ENCODE data around the gene SRRM4. TPM values are rescaled to one million over a fixed set of nuclear protein-coding genes. Genes with fewer than 3 reads are reported as not detected.

Gene SRRM4
- total RNA-seq, 1 experiment from 2014 or later = 0.02 TPM

GRCh38 chr12:119052001-119052400 is 70.7 kb downstream of the SRRM4 start:
- Histone ChIP-seq H3K27me3 (ENCODE audit: insufficient read depth, low read length) (peaks cover 10% of the 10 kb centered on the region; the same call in 1 of the 2 replicates), H3K9me2 (ENCODE audit: insufficient read depth) (no peaks in the 10 kb centered on the region), H4K20me1 (ENCODE audit: insufficient read depth) (no peaks in the 10 kb centered on the region), H3K9ac (ENCODE audit: low read length) (no peak overlapping the region), H3K4me2 (ENCODE audit: low read length) (no peak overlapping the region), H3K9me3 (ENCODE audit: control insufficient read depth in 1 of 2, insufficient read depth in 1 of 2, low read depth in 1 of 2, low read length in 2 of 2) (no peaks in the 10 kb centered on the region), H3K36me3 (ENCODE audit: control insufficient read depth in 1 of 2, insufficient read depth in 2 of 2, low read length in 2 of 2) (no peaks in the 10 kb centered on the region), H3K4me3 (replicated peaks in 1 of 2; ENCODE audit: low read depth in 1 of 2, low read length in 2 of 2) (no peak overlapping the region), H3K27ac (ENCODE audit: low read depth, low read length) (no peak overlapping the region), H2AFZ (ENCODE audit: low read depth, low read length, poor library complexity, severe bottlenecking) (no peak overlapping the region), H3K4me1 (ENCODE audit: control insufficient read depth in 1 of 2, insufficient read depth in 2 of 2, low read length in 2 of 2) (no peaks in the 10 kb centered on the region), H3K79me2 (ENCODE audit: insufficient read depth, low read length) (no peaks in the 10 kb centered on the region)
- ChIA-PET POLR2A (no interaction called here), RAD21 (ENCODE audit: low non-redundant PET in 1 of 2, low total read pairs in 2 of 2, uncharacterized antibody in 2 of 2, unreplicated experiment in 2 of 2) (no interaction called here), CTCF (no interaction called here)
- intact Hi-C loops (cut with micrococcal nuclease) = no loop called here
- no peak for ATAC-seq
- BruUV-seq (replicated peaks) = no TSS peak
- no peak for DNase-seq (ENCODE audit: low read depth, low spot score)
- no peak for TF ChIP-seq TCF7L2 (IDR thresholded peaks at IDR 0.05; ENCODE audit: borderline replicate concordance, extremely low read depth, insufficient read depth, insufficient read length)
- TF ChIP-seq FOSL1 (IDR thresholded peaks at IDR 0.05; ENCODE audit: low read depth) = no peak
- no peak for TF ChIP-seq CTCF (IDR thresholded peaks at IDR 0.05 in 2 of 3, conservative IDR thresholded peaks at IDR 0.05 in 1 of 3; ENCODE audit: borderline replicate concordance in 1 of 3, insufficient read depth in 1 of 3, low read depth in 2 of 3, low read length in 2 of 3)
- TF ChIP-seq POLR2AphosphoS5 (IDR thresholded peaks at IDR 0.05; ENCODE audit: low read depth, low read length) = no peak
- TF ChIP-seq EZH2 (IDR thresholded peaks at IDR 0.05) = no peak
- TF ChIP-seq JUND (IDR thresholded peaks at IDR 0.05) = no peak
- no peak for TF ChIP-seq ZNF274 (IDR thresholded peaks at IDR 0.05; ENCODE audit: low read depth, low read length)
- TF ChIP-seq EZH2phosphoT487 (IDR thresholded peaks at IDR 0.05; ENCODE audit: borderline replicate concordance) = no peak
- TF ChIP-seq CEBPB (IDR thresholded peaks at IDR 0.05; ENCODE audit: low read depth) = no peak
- no peak for TF ChIP-seq POLR2A (IDR thresholded peaks at IDR 0.05; ENCODE audit: borderline replicate concordance, extremely low read depth, insufficient read depth, insufficient read length)
- no peak for TF ChIP-seq CBX3 (IDR thresholded peaks at IDR 0.05; ENCODE audit: low read depth)
- TF ChIP-seq RAD21 (IDR thresholded peaks at IDR 0.05; ENCODE audit: low read depth) = no peak
- no peak for TF ChIP-seq EGR1 (IDR thresholded peaks at IDR 0.05; ENCODE audit: low read depth)
- TF ChIP-seq SP1 (IDR thresholded peaks at IDR 0.05; ENCODE audit: low read depth) = no peak
- no peak for TF ChIP-seq ELF1 (IDR thresholded peaks at IDR 0.05; ENCODE audit: borderline replicate concordance, low read depth)
- no peak for TF ChIP-seq SIN3A (IDR thresholded peaks at IDR 0.05; ENCODE audit: low read depth)

Measured in HCT116 (cell line).